HepG2 (cell line): ENCODE measurements around the gene HOXA5.

ENCODE experiments used
- FOXA3 ChIP-seq: IDR thresholded peaks from 2 replicates; pipeline ENCODE4 v1.6.1; 2016; ENCODE audit warnings: missing genetic modification reagents, missing compliant biosample characterization
- FOXK2 ChIP-seq: fragments of 450-650 bp; IDR thresholded peaks from 2 replicates; pipeline ENCODE4 v1.6.1; 2016
- FOXP1 ChIP-seq, 2 experiments: fragments of 450-650 bp in 1 of 2; IDR thresholded peaks; 2 replicates each; pipeline ENCODE4 v1.6.1; 2017 to 2018; ENCODE audit warnings: antibody characterized with exemption in 1 of 2
- NCOA1 ChIP-seq: sonication (generic); formaldehyde crosslinking; IDR thresholded peaks from 2 replicates; pipeline ENCODE4 v1.9.0; 2021; ENCODE audit warnings: missing genetic modification reagents
- ZFP36 ChIP-seq: fragments of 150-350 bp; IDR thresholded peaks from 2 replicates; pipeline ENCODE4 v1.6.1; 2018; ENCODE audit warnings: borderline replicate concordance, low read length, low read depth; ENCODE audit not compliant: partially characterized antibody
- ZNF274 ChIP-seq: sonication (generic); formaldehyde crosslinking; IDR thresholded peaks from 2 replicates; pipeline ENCODE4 v1.5.1; 2020; ENCODE audit warnings: mild to moderate bottlenecking, missing genetic modification reagents
- ZNF282 ChIP-seq: fragments of 450-650 bp; IDR thresholded peaks from 2 replicates; pipeline ENCODE4 v1.6.1; 2018; ENCODE audit not compliant: partially characterized antibody
- ZNF83 ChIP-seq: sonication (generic); formaldehyde crosslinking; IDR thresholded peaks from 2 replicates; pipeline ENCODE4 v1.4.0; 2020; ENCODE audit warnings: missing genetic modification reagents, mild to moderate bottlenecking, borderline replicate concordance
- TF ChIP-seq, protein P1 (sequence below): sonication (generic); formaldehyde crosslinking; IDR thresholded peaks from 2 replicates; pipeline ENCODE4 v1.5.0; 2020; ENCODE audit warnings: mild to moderate bottlenecking, missing genetic modification reagents, moderate library complexity

DNA sequence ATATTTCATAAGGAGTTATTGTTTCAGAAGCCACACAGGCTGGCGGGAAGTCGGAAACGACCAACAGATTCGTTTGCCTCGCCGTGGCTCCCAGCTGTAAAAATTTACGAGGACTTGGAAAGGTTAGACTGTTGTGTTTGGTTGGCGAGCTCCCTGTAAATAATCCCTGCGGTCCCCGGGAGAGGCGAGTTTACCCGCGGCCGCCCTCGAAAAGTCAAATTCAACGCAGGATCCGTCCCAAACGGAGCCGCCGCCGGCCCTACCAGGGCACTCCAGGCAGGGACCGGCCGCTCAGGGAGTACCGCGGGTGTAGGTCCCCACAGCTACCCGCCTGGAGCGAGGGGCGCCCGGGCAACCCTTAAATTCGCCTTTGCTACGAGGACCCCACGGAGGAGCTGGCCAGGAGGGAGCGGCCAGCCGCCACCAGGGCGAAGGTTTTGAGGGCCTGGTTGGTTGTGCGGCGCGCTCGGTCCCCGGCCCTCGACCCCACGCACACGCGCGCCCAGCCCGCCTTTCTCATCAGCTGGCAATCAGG, 22.6 kb upstream of the HOXA5 start:
- TF ChIP-seq ZNF282 (no peak), FOXK2 (no peak), FOXP1 (IDR thresholded peaks at IDR 0.05) (no peak), FOXP1 (CRISPR knock-in tag; IDR thresholded peaks at IDR 0.05) (no peak), ZNF83 (CRISPR knock-in tag) (no peak), ZFP36 (no peak), NCOA1 (CRISPR knock-in tag) (no peak), FOXA3 (no peak), ZNF274 (CRISPR knock-in tag) (no peak)
- TF ChIP-seq, protein P1, sequence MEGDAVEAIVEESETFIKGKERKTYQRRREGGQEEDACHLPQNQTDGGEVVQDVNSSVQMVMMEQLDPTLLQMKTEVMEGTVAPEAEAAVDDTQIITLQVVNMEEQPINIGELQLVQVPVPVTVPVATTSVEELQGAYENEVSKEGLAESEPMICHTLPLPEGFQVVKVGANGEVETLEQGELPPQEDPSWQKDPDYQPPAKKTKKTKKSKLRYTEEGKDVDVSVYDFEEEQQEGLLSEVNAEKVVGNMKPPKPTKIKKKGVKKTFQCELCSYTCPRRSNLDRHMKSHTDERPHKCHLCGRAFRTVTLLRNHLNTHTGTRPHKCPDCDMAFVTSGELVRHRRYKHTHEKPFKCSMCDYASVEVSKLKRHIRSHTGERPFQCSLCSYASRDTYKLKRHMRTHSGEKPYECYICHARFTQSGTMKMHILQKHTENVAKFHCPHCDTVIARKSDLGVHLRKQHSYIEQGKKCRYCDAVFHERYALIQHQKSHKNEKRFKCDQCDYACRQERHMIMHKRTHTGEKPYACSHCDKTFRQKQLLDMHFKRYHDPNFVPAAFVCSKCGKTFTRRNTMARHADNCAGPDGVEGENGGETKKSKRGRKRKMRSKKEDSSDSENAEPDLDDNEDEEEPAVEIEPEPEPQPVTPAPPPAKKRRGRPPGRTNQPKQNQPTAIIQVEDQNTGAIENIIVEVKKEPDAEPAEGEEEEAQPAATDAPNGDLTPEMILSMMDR = no peak
